ENCODE measurements around the gene TSPAN4.

Gene TSPAN4

DNA sequence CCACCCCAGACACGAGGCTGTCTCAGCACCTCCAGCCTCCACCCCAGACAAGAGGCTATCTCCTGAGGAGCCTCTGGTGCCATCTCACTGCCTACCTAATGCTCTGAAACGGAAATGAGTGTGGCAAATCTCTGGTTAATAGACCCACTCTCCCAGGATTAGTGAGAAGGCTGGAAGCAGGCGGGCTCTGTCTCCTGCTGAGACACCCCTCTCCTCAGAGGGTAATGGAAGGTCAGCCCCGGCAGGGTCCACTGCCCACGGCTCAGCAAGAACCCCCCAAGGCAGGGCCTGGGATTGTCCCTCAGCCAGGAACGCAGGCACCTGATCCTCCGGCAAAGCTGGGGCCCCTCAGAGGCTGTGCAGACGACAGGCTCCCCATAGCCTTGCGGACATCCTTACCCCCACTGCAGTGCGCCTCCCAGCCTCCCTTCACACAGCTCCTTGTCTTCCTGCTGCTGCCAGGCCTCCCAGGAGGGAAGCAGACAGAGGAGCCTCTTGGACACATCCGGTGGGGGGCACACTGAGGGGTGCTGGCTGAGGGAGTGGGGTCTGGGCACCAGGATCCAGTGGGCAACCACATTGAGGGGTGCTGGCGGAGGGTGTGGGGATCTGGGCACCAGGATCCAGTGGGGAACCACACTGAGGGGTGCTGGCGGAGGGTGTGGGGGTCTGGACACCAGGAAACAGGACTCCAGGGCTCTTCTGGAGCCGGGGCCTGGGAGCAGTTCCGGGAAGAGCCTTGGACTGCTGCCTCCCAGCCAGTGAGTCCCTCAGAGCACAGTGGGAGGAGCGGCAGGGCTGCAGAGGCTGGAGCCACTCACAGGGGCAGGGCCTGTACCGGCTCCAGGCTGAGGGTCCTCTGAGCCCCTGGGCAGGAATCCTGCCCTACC, 54.8 kb downstream of the TSPAN4 start:
- Mint-ChIP-seq H3K4me3 (no peak overlapping the region), H3K27me3 (no peaks in the 10 kb centered on the region), H3K36me3 (peaks cover 4% of the 10 kb centered on the region), H3K4me1 (ENCODE audit: low read depth) (no peaks in the 10 kb centered on the region), H3K27ac (no peak overlapping the region), H3K9me3 (ENCODE audit: low read depth) (no peaks in the 10 kb centered on the region)

- Mint-ChIP-seq H3K9me3 (ENCODE audit: low read depth) (no peaks in the 10 kb centered on the region), H3K36me3 (peaks cover 4% of the 10 kb centered on the region), H3K4me1 (ENCODE audit: low read depth) (no peaks in the 10 kb centered on the region), H3K27me3 (no peaks in the 10 kb centered on the region), H3K4me3 (no peak overlapping the region), H3K27ac (no peak overlapping the region)
These were observed 55.5 kb downstream of the TSPAN4 start for GRCh38 chr11:898143-898511.

- Mint-ChIP-seq H3K27ac (no peak overlapping the region), H3K36me3 (peaks cover 4% of the 10 kb centered on the region), H3K9me3 (ENCODE audit: low read depth) (no peaks in the 10 kb centered on the region), H3K27me3 (no peaks in the 10 kb centered on the region), H3K4me3 (no peak overlapping the region), H3K4me1 (ENCODE audit: low read depth) (no peaks in the 10 kb centered on the region)
These were observed 56.0 kb downstream of the TSPAN4 start for GRCh38 chr11:898540-899190.

DNA sequence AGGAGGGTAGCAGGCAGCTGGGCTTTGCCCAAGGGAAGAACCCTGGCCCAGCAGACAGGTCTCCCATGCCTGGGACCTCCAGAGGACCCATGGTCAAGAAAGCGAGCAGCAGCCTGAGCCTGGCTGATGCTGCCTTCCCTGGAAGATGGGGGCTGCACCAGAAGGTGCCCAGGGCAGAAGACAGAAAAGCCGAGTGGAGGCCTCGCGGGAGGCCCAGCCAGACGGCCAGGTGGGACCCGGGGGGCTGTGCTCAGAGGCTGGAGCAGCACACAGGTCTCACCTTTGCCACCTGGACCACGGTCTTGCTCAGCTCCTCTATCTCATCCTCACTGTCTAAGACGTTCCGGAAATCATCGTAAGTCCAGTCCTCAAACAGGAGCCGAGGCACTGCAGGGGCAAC, 57.1 kb downstream of the TSPAN4 start:
- Mint-ChIP-seq H3K9me3 (ENCODE audit: low read depth) (no peaks in the 10 kb centered on the region), H3K4me3 (no peak overlapping the region), H3K27ac (no peak overlapping the region), H3K4me1 (ENCODE audit: low read depth) (no peaks in the 10 kb centered on the region), H3K36me3 (peaks cover 8% of the 10 kb centered on the region), H3K27me3 (no peaks in the 10 kb centered on the region)

DNA sequence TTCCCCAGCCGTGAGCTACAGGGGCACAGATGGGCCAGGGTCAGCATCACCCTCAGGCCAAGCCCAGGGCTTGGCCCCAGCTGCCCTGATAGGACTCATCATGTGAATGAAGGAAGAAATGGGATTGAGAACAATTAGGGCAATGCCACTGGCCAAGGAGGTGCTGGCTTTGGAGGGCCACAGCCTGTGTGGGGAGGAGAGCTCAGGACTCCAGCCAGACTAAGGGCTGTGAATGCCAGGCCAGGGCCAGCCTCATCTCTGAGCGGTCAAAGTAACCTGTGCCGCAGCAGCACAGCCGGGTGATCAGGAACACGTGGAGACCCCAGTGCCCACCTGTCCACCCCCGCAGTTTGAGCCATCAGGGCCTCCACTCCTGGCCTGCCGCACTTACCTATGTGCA, 57.9 kb downstream of the TSPAN4 start:
- Mint-ChIP-seq H3K27me3 (no peaks in the 10 kb centered on the region), H3K36me3 (peaks cover 8% of the 10 kb centered on the region), H3K4me1 (ENCODE audit: low read depth) (peaks cover under 1% of the 10 kb centered on the region), H3K9me3 (ENCODE audit: low read depth) (no peaks in the 10 kb centered on the region), H3K27ac (no peak overlapping the region), H3K4me3 (no peak overlapping the region)

DNA sequence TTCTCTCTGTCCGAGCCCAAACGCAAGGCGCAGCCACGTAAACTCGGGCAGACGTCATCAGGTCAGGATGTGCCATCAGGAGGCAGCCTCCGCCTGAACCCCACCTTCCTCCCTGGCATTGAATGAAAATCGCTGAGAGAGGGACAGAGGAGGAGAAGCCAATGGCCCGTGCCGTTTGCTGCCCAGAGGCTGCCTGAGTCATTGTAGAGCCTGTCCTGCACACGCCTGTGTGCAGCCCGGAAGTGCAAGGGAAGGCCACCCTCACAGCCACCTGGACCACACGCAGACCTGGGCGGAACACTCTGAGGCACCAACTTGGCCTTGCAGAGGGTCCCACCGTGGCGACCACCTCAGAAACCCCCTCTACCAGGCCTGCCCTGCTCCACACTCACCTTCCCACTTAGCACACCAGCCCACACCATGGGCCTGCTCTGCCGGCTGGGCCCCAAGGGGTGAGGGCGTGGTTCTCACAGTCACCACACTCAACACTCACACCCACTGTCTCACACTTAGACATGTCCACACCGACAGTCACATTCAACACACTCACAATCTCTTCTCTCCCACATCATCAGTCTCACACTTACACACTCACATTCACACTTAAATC, 58.9 kb downstream of the TSPAN4 start:
- H3K27ac Mint-ChIP-seq, result no peak overlapping the region
- H3K27me3 Mint-ChIP-seq, result no peaks in the 10 kb centered on the region
- H3K36me3 Mint-ChIP-seq, result peaks cover 8% of the 10 kb centered on the region
- H3K4me1 Mint-ChIP-seq (ENCODE audit: low read depth), result peaks cover 2% of the 10 kb centered on the region
- no peak overlapping the region for H3K4me3 Mint-ChIP-seq
- no peaks in the 10 kb centered on the region for H3K9me3 Mint-ChIP-seq (ENCODE audit: low read depth)

GRCh38 chr11:904380-904779, 61.7 kb downstream of the TSPAN4 start:
- H3K9me3 Mint-ChIP-seq (ENCODE audit: low read depth), result no peaks in the 10 kb centered on the region
- no peaks in the 10 kb centered on the region for H3K27me3 Mint-ChIP-seq
- no peak overlapping the region for H3K27ac Mint-ChIP-seq
- no peak overlapping the region for H3K4me3 Mint-ChIP-seq
- peaks cover 12% of the 10 kb centered on the region for H3K4me1 Mint-ChIP-seq (ENCODE audit: low read depth)
- peaks cover 8% of the 10 kb centered on the region for H3K36me3 Mint-ChIP-seq

DNA sequence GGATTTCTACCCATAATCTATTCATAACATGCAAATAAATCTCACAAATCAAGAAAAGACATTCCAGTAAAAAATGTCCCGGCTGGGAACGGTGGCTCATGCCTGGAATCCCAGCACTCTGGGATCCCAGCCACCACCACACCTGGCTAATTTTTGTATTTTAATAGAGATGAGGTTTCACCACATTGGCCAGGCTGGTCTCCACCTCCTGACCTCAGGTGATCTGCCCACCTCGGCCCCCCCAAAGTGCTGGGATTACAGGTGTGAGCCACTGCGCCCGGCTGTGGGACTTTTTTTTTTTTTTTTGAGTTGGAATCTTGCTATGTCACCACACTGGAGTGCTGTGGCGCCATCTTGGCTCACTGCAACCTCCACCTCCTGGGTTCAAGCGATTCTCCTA, 63.3 kb downstream of the TSPAN4 start:
- Mint-ChIP-seq H3K36me3 (peaks cover 8% of the 10 kb centered on the region), H3K4me1 (ENCODE audit: low read depth) (peaks cover 16% of the 10 kb centered on the region), H3K27me3 (no peaks in the 10 kb centered on the region), H3K4me3 (no peak overlapping the region), H3K9me3 (ENCODE audit: low read depth) (no peaks in the 10 kb centered on the region), H3K27ac (no peak overlapping the region)

DNA sequence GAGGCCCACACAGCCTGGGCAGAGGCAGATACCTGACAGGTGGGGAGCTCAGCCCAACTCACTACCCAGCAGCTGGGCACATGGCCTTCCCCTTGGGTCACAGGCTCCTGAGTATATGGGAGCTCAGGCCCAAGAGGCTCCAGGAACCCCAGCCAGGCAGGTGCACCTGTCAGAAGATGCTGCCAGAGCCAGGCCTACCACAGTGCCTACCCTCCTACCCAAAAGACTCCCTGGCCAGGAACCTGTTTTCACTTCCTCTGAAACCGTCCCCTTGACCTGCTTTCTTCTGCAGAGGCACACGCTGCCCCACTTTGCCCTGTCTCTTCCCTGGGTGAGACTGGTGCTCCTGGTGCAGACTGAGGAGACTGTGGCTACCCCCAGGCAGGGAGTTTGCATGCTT, 65.0 kb downstream of the TSPAN4 start:
- Mint-ChIP-seq H3K27me3 (no peaks in the 10 kb centered on the region), H3K4me3 (no peak overlapping the region), H3K4me1 (ENCODE audit: low read depth) (peaks cover 20% of the 10 kb centered on the region), H3K36me3 (peaks cover 4% of the 10 kb centered on the region), H3K9me3 (ENCODE audit: low read depth) (no peaks in the 10 kb centered on the region), H3K27ac (no peak overlapping the region)

DNA sequence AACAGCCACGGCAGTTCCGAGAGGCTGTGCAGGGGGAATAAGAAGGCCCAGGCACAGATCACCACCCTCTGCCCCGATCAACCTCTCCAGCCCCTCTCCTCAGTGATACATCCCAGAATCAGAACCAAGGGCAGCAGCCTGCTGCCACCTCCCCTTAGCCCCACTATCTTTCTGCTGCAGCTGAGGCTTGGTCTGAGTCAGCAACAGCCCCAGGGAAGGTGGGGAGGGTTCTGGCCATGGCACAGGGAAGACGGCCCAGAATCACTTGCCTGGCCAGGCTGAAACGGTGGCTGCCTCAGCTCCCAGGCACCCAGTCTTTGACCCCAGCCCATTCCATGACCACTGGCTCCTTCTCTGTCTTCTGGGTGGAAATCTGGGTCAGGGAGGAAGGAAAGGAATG, 65.6 kb downstream of the TSPAN4 start:
- Mint-ChIP-seq H3K9me3 (ENCODE audit: low read depth) (no peaks in the 10 kb centered on the region), H3K27ac (no peak overlapping the region), H3K36me3 (peaks cover 4% of the 10 kb centered on the region), H3K4me1 (ENCODE audit: low read depth) (peaks cover 20% of the 10 kb centered on the region), H3K27me3 (no peaks in the 10 kb centered on the region), H3K4me3 (peak overlapping the region; percentile 53)

DNA sequence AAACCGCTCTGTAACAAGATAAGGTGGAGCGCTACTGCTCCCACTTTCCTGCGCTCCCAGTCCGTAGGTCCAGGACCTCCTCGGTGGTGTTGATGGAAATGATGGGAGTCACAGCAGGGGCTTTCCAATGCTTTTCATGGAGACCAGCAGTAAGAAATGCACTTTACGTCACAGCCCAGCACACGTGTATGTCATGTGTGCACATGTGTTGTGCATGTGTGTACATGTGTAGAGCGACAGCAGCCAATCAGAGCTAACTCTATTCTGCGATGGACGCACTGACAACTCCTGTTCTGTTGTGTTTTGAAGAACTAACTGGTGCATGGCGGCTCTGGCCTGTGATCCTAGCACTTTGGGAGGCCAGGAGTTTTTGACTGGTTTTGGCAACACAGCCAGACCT, 66.8 kb downstream of the TSPAN4 start:
- Mint-ChIP-seq H3K36me3 (no peaks in the 10 kb centered on the region), H3K27ac (no peak overlapping the region), H3K9me3 (ENCODE audit: low read depth) (no peaks in the 10 kb centered on the region), H3K27me3 (no peaks in the 10 kb centered on the region), H3K4me1 (ENCODE audit: low read depth) (peaks cover 20% of the 10 kb centered on the region), H3K4me3 (peak overlapping the region; percentile 94)

- Mint-ChIP-seq H3K27ac (peak overlapping the region; percentile 82), H3K36me3 (no peaks in the 10 kb centered on the region), H3K27me3 (no peaks in the 10 kb centered on the region), H3K4me1 (ENCODE audit: low read depth) (peaks cover 20% of the 10 kb centered on the region), H3K4me3 (peak overlapping the region; percentile 94), H3K9me3 (ENCODE audit: low read depth) (no peaks in the 10 kb centered on the region)
These were observed 67.5 kb downstream of the TSPAN4 start for GRCh38 chr11:910044-910588.

DNA sequence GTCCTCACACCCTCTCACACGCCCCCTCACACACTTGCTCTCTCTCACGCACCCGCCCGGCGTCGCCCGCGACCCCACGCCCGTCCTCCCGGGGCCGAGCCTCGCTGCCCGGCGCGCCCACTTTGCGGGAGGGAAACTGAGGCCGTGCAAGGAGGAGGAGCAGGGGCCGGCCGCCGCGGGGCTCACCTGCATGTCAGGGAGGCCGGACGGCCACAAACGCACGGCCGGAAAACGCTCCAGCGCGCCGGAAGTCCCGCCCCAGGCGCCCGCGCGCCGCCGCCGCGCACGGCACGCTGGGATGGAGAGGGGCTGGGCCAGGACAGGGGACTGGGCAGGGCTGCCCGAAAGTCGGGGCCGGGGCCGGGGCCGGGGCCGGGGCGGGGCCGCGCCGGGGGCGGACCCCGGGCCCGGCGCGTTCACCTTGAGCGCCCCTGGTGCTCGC, 68.0 kb downstream of the TSPAN4 start, which contains the start of gene CHID1:
CHID1 (minus strand) TSS at position 222 of the 442 bp plus-strand sequence. CDS start 5,994 bp downstream, outside the sequence.
- Mint-ChIP-seq H3K9me3 (ENCODE audit: low read depth) (no peaks in the 10 kb centered on the region), H3K27me3 (no peaks in the 10 kb centered on the region), H3K4me3 (peak within 1 kb of the TSS; percentile 94), H3K4me1 (ENCODE audit: low read depth) (peaks cover 19% of the 10 kb centered on the region), H3K36me3 (no peaks in the 10 kb centered on the region), H3K27ac (peak within 1 kb of the TSS; percentile 94)

DNA sequence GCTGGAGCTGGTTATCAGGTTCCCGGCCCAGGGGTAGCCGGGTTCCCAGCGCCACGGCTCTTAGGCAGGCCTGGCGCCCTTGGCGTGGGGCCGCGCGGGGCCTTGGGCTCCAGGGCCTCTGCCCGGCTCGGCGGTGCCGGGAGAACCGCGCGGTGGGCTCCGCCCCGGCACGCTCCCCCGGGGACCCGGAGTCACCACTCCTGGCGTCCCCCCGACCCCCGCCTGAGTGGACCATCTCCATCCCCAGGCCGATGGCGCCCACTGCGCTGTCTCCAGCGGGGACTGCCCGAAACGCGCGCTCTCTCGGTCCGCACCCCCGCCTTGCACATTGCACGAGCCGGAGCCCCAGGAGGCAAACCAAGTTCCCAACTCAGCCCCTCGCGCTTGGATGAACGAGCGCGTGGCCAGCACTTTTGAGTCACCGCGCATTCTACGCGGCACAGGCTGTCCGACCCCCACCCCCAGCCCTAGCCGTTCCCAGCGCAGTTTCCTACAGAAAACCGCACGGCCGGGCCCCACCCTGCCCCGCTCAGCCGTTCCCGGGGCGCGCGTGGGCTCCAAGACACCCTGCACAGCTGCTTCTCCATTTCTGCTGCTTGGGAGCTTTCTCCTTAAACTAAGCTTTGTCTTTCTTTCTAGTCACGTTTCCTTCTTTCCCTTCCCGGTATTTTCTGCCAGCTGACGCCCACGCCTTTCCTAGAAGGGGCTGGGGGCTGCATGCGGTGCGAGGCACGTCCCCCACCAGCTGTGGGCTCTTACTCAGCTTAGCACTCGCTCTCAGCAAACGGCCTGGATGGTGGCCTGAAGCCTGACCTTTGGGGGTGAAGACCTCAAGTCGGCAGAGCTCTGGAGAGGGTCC, 68.6 kb downstream of the TSPAN4 start:
- no peaks in the 10 kb centered on the region for H3K9me3 Mint-ChIP-seq (ENCODE audit: low read depth)
- H3K27me3 Mint-ChIP-seq, result no peaks in the 10 kb centered on the region
- no peaks in the 10 kb centered on the region for H3K36me3 Mint-ChIP-seq
- H3K4me1 Mint-ChIP-seq (ENCODE audit: low read depth), result peaks cover 18% of the 10 kb centered on the region
- peak overlapping the region; percentile 94 for H3K27ac Mint-ChIP-seq
- H3K4me3 Mint-ChIP-seq, result peak overlapping the region; percentile 93
